ENCODE data around the gene TMEM125. TPM values are rescaled to one million over a fixed set of nuclear protein-coding genes. Genes with fewer than 3 reads are reported as not detected.

TMEM125 gene
- total and polyA plus RNA-seq, 8 donors, result 7.0 to 41.9 (median 22.8) TPM

- WGBS, 5 donors, result 47 to 59% (median 51%) methylated on average over 7 to 8 of the region's 8 CpGs
- Histone ChIP-seq H3K4me1 (peaks cover 0 to 19% (median 17%) of the 10 kb centered on the region in 4 donors), H3K36me3 (no peaks in the 10 kb centered on the region), H3K4me3 (no peak overlapping the region), H3K9me3 (no peaks in the 10 kb centered on the region), H3K27me3 (no peaks in the 10 kb centered on the region), H3K27ac (peak overlapping the region in 2 of 5 donors; percentile 1 to 18)
- peak in 1 of 2 donors; percentile 25 for DNase-seq
- intact Hi-C loops (cut with DNase I; ENCODE audit: low total_unique reads), result no loop called here
- TF ChIP-seq CTCF (IDR thresholded peaks at IDR 0.05) (no peak), EP300 (IDR thresholded peaks at IDR 0.05) (no peak), POLR2A (IDR thresholded peaks at IDR 0.05) (no peak), POLR2AphosphoS5 (IDR thresholded peaks at IDR 0.05) (no peak)
Measured at GRCh38 chr1:43303471-43304313, 33.9 kb downstream of the TMEM125 start.

GRCh38 chr1:43304314-43304681 lies 34.5 kb downstream of the TMEM125 start:
- DNase-seq, result peak in 1 of 2 donors; percentile 36
- Histone ChIP-seq H3K27ac (no peak overlapping the region), H3K9me3 (no peaks in the 10 kb centered on the region), H3K36me3 (no peaks in the 10 kb centered on the region), H3K4me1 (peaks cover 0 to 19% (median 17%) of the 10 kb centered on the region in 4 donors), H3K27me3 (no peaks in the 10 kb centered on the region), H3K4me3 (peak overlapping the region in 1 of 4 donors; percentile 7)
- intact Hi-C loops (cut with DNase I; ENCODE audit: low total_unique reads), result no loop called here
- no peak for TF ChIP-seq POLR2AphosphoS5 (IDR thresholded peaks at IDR 0.05)
- no peak for TF ChIP-seq POLR2A (IDR thresholded peaks at IDR 0.05)
- no peak for TF ChIP-seq EP300 (IDR thresholded peaks at IDR 0.05)
- no peak for TF ChIP-seq CTCF (IDR thresholded peaks at IDR 0.05)
- 51 to 65% (median 61%) methylated on average over 8 of the region's 8 CpGs for WGBS, 5 donors

GRCh38 chr1:43304771-43305300 lies 35.1 kb downstream of the TMEM125 start:
- intact Hi-C loops (cut with DNase I; ENCODE audit: low total_unique reads), result no loop called here
- Histone ChIP-seq H3K27ac (no peak overlapping the region), H3K9me3 (no peaks in the 10 kb centered on the region), H3K4me3 (peak overlapping the region in 1 of 4 donors; percentile 7), H3K27me3 (no peaks in the 10 kb centered on the region), H3K36me3 (no peaks in the 10 kb centered on the region), H3K4me1 (peaks cover 0 to 19% (median 17%) of the 10 kb centered on the region in 4 donors)
- WGBS, 5 donors, result 77 to 94% (median 92%) methylated on average over 31 to 46 of the region's 46 CpGs
- TF ChIP-seq CTCF (IDR thresholded peaks at IDR 0.05) (no peak), POLR2AphosphoS5 (IDR thresholded peaks at IDR 0.05) (no peak)
- DNase-seq, result no peak

GRCh38 chr1:43305461-43305860 lies 35.7 kb downstream of the TMEM125 start:
- intact Hi-C loops (cut with DNase I; ENCODE audit: low total_unique reads), result no loop called here
- no peak for DNase-seq
- Histone ChIP-seq H3K4me3 (no peak overlapping the region), H3K27ac (no peak overlapping the region), H3K9me3 (no peaks in the 10 kb centered on the region), H3K36me3 (no peaks in the 10 kb centered on the region), H3K27me3 (no peaks in the 10 kb centered on the region), H3K4me1 (peaks cover 0 to 19% (median 17%) of the 10 kb centered on the region in 4 donors)
- TF ChIP-seq EP300 (IDR thresholded peaks at IDR 0.05) (no peak), POLR2AphosphoS5 (IDR thresholded peaks at IDR 0.05) (no peak), CTCF (IDR thresholded peaks at IDR 0.05) (no peak), POLR2A (IDR thresholded peaks at IDR 0.05) (no peak)
- WGBS, 5 donors, result 43 to 80% (median 74%) methylated on average over 1 to 3 of the region's 3 CpGs
